GM23338 (cell line): ENCODE results near the gene P2RY13. TPM values are rescaled to one million over a fixed set of nuclear protein-coding genes. Genes with fewer than 3 reads are reported as not detected.

Experiments
- ATAC-seq: fragments of 200-7000 bp; cut with Tn5 transposase; 3 replicates; pipeline ENCODE4 v1.9.1; 2020
- DNase-seq: peaks from one replicate; pipeline ENCODE4 v3.0.0-alpha.2; 2015; ENCODE audit warnings: low spot score
- H2AFZ ChIP-seq: fragments of 200-600 bp; sonication (generic); 2 replicates; pipeline ENCODE4 v1.8.0; 2016; ENCODE audit warnings: antibody characterized with exemption, mild to moderate bottlenecking, moderate library complexity
- H3F3A ChIP-seq: fragments of 200-600 bp; sonication (generic); replicated peaks from 2 replicates; pipeline ENCODE4 v1.8.0; 2017; ENCODE audit warnings: antibody characterized with exemption, mixed run types, low read depth
- H3K27ac ChIP-seq: fragments of 200-600 bp; sonication (generic); 2 replicates; pipeline ENCODE4 v1.6.1; 2016; ENCODE audit warnings: low read depth
- H3K27me3 ChIP-seq: fragments of 200-600 bp; sonication (generic); 2 replicates; pipeline ENCODE4 v1.8.0; 2016; ENCODE audit warnings: mild to moderate bottlenecking, mixed run types, moderate library complexity; ENCODE audit not compliant: insufficient read depth
- H3K36me3 ChIP-seq: fragments of 200-600 bp; sonication (generic); 2 replicates; pipeline ENCODE4 v1.8.0; 2016; ENCODE audit warnings: mild to moderate bottlenecking; ENCODE audit not compliant: insufficient read depth
- H3K4me1 ChIP-seq: fragments of 200-600 bp; sonication (generic); 2 replicates; pipeline ENCODE4 v1.8.0; 2016; ENCODE audit warnings: mild to moderate bottlenecking, moderate library complexity; ENCODE audit not compliant: insufficient read depth
- H3K4me2 ChIP-seq: fragments of 200-600 bp; sonication (generic); 2 replicates; pipeline ENCODE4 v1.7.1; 2017; ENCODE audit warnings: mixed run types
- H3K4me3 ChIP-seq: fragments of 200-600 bp; sonication (generic); 2 replicates; pipeline ENCODE4 v1.6.1; 2016; ENCODE audit warnings: mixed run types
- H3K79me2 ChIP-seq: fragments of 200-600 bp; sonication (generic); replicated peaks from 2 replicates; pipeline ENCODE4 v1.8.0; 2017; ENCODE audit warnings: mild to moderate bottlenecking; ENCODE audit not compliant: insufficient read depth
- H3K9me2 ChIP-seq: fragments of 200-600 bp; sonication (generic); 2 replicates; pipeline ENCODE4 v1.8.0; 2017; ENCODE audit not compliant: insufficient read depth
- H4K20me1 ChIP-seq: fragments of 200-600 bp; sonication (generic); replicated peaks from 2 replicates; pipeline ENCODE4 v1.8.0; 2017; ENCODE audit warnings: mild to moderate bottlenecking; ENCODE audit not compliant: insufficient read depth
- H3K27ac Mint-ChIP-seq: 2 replicates; pipeline ENCODE4 v1.8.0; 2020; ENCODE audit warnings: inconsistent platforms, mild to moderate bottlenecking, moderate library complexity, mixed read lengths
- H3K27me3 Mint-ChIP-seq: 3 replicates; pipeline ENCODE4 v1.8.0; 2022; ENCODE audit warnings: low read depth, mild to moderate bottlenecking, moderate library complexity, mixed read lengths, inconsistent platforms; ENCODE audit not compliant: insufficient read depth, poor library complexity
- H3K36me3 Mint-ChIP-seq: 3 replicates; pipeline ENCODE4 v1.8.0; 2021; ENCODE audit warnings: low read depth, mild to moderate bottlenecking, inconsistent platforms, moderate library complexity, mixed read lengths
- H3K4me1 Mint-ChIP-seq: 3 replicates; pipeline ENCODE4 v1.8.0; 2020; ENCODE audit warnings: mild to moderate bottlenecking, inconsistent platforms, mixed read lengths
- H3K4me3 Mint-ChIP-seq: 3 replicates; pipeline ENCODE4 v1.8.0; 2021; ENCODE audit warnings: moderate library complexity, mild to moderate bottlenecking, inconsistent platforms, mixed read lengths
- H3K9me3 Mint-ChIP-seq: 3 replicates; pipeline ENCODE4 v1.8.0; 2020; ENCODE audit warnings: moderate library complexity, mild to moderate bottlenecking, inconsistent platforms, mixed read lengths
- CREB1 ChIP-seq: fragments of 250-450 bp; sonication (Bioruptor Pico); IDR thresholded peaks from 2 replicates; pipeline ENCODE4 v1.5.0; 2020; ENCODE audit warnings: low read depth, mild to moderate bottlenecking, moderate library complexity
- CTCF ChIP-seq, 2 experiments: fragments of 200-600 bp in 1 of 2; sonication (generic) in 1 of 2; conservative IDR thresholded peaks; 2 replicates each; pipeline versions ENCODE4 v1.5.1 to v1.6.1; 2016 to 2017; ENCODE audit warnings: antibody characterized with exemption in 2 of 2, low read depth in 2 of 2, mild to moderate bottlenecking in 2 of 2, moderate library complexity in 1 of 2
- ETS1 ChIP-seq: IDR thresholded peaks from 2 replicates; pipeline ENCODE4 v1.6.1; 2016; ENCODE audit warnings: antibody characterized with exemption
- EZH2 ChIP-seq: fragments of 200-600 bp; sonication (generic); IDR thresholded peaks from one replicate; pipeline ENCODE4 v1.8.0; 2017; ENCODE audit warnings: antibody characterized with exemption, mild to moderate bottlenecking, low read depth; ENCODE audit not compliant: unreplicated experiment
- EZH2phosphoT487 ChIP-seq: fragments of 200-600 bp; sonication (generic); IDR thresholded peaks from one replicate; pipeline ENCODE4 v1.8.1; 2018; ENCODE audit warnings: antibody characterized with exemption; ENCODE audit not compliant: unreplicated experiment
- JUNB ChIP-seq: IDR thresholded peaks from one replicate; pipeline ENCODE4 v1.6.1; 2016; ENCODE audit warnings: antibody characterized with exemption; ENCODE audit not compliant: unreplicated experiment
- NANOG ChIP-seq: IDR thresholded peaks from 2 replicates; pipeline ENCODE4 v1.6.1; 2016; ENCODE audit warnings: antibody characterized with exemption, borderline replicate concordance
- POLR2AphosphoS5 ChIP-seq: IDR thresholded peaks from 2 replicates; pipeline ENCODE4 v1.6.1; 2016; ENCODE audit warnings: antibody characterized with exemption, low read depth
- REST ChIP-seq: IDR thresholded peaks from one replicate; pipeline ENCODE4 v1.6.1; 2018; ENCODE audit warnings: antibody characterized with exemption; ENCODE audit not compliant: unreplicated experiment
- STAT1 ChIP-seq: IDR thresholded peaks from one replicate; pipeline ENCODE4 v1.6.1; 2016; ENCODE audit warnings: antibody characterized with exemption; ENCODE audit not compliant: unreplicated experiment
- ZNF114 ChIP-seq: fragments of 250-450 bp; sonication (Bioruptor Pico); IDR thresholded peaks from 2 replicates; pipeline ENCODE4 v1.5.0; 2020; ENCODE audit warnings: mild to moderate bottlenecking, moderate library complexity
- ZNF331 ChIP-seq: fragments of 250-450 bp; sonication (Bioruptor Pico); IDR thresholded peaks from 2 replicates; pipeline ENCODE4 v1.5.0; 2020; ENCODE audit warnings: low read depth, mild to moderate bottlenecking, moderate library complexity
- ZNF462 ChIP-seq: fragments of 250-450 bp; sonication (Bioruptor Pico); IDR thresholded peaks from 2 replicates; pipeline ENCODE4 v1.5.0; 2020; ENCODE audit warnings: mild to moderate bottlenecking, moderate library complexity
- polyA plus RNA-seq: library from polyadenylated mRNA; unstranded; fragments of >200 nt; fragmentation: Nextera tagmentation; extraction: Ambion mirVana; gene quantifications from 2 replicates; pipeline ENCODE4 v1.2.1, GENCODE V29; 2016
- total RNA-seq: library from RNA; depleted of rRNA; stranded (reverse); fragments of >200 nt; shearing (Covaris generic); gene quantifications from 2 replicates; pipeline ENCODE4 v1.2.3, GENCODE V29; 2014

P2RY13 gene
- total and polyA plus RNA-seq, 2 experiments from 2014 or later, result 0.68 TPM; not detected in 1

- no peak overlapping the region for H3K27ac ChIP-seq
- Mint-ChIP-seq H3K9me3 (no peaks in the 10 kb centered on the region), H3K4me1 (peaks cover 44% of the 10 kb centered on the region), H3K27ac (peak overlapping the region; percentile 22; the same call in 1 of the 2 replicates), H3K27me3 (peaks cover 2% of the 10 kb centered on the region), H3K4me3 (no peak overlapping the region), H3K36me3 (no peaks in the 10 kb centered on the region)
- H3F3A ChIP-seq, result no peaks in the 10 kb centered on the region
- no peaks in the 10 kb centered on the region for H4K20me1 ChIP-seq
- H3K9me2 ChIP-seq, result no peaks in the 10 kb centered on the region
- ATAC-seq, result no peak
- peaks cover 14% of the 10 kb centered on the region for H3K4me1 ChIP-seq
- no peak overlapping the region for H3K4me2 ChIP-seq
- H3K4me3 ChIP-seq, result no peak overlapping the region
- TF ChIP-seq ZNF462 (CRISPR knock-in tag), result no peak
- TF ChIP-seq EZH2phosphoT487, result no peak
- no peak for TF ChIP-seq CTCF (conservative IDR thresholded peaks at IDR 0.05; ENCODE audit: low read depth in 2 of 2)
- no peak for TF ChIP-seq POLR2AphosphoS5
- no peak for TF ChIP-seq REST
- no peak for TF ChIP-seq JUNB
- no peak for TF ChIP-seq EZH2
- TF ChIP-seq ETS1, result no peak
- TF ChIP-seq NANOG, result no peak
- TF ChIP-seq ZNF331 (CRISPR knock-in tag), result no peak
- no peak for TF ChIP-seq STAT1
- TF ChIP-seq CREB1 (CRISPR knock-in tag), result no peak
- TF ChIP-seq ZNF114 (CRISPR knock-in tag), result no peak
- no peak for DNase-seq
- H3K27me3 ChIP-seq, result no peaks in the 10 kb centered on the region
- H3K79me2 ChIP-seq, result no peaks in the 10 kb centered on the region
- H3K36me3 ChIP-seq, result no peaks in the 10 kb centered on the region
- no peak overlapping the region for H2AFZ ChIP-seq
Observed at GRCh38 chr3:151300539-151300938, 28.8 kb downstream of the P2RY13 start.
